Measurements from ENCODE around the gene LSAMP.

The LSAMP gene

GRCh38 chr3:116164039-116164438 lies 281.2 kb downstream of the LSAMP start:
- DNase-seq (ENCODE audit: low spot score), result no peak

GRCh38 chr3:116161575-116162525 lies 283.4 kb downstream of the LSAMP start:
- DNase-seq (ENCODE audit: low spot score), result no peak

- no peak for DNase-seq (ENCODE audit: low spot score)
Observed at GRCh38 chr3:116160594-116160993, 284.7 kb downstream of the LSAMP start.

GRCh38 chr3:116155841-116156240 lies 289.4 kb downstream of the LSAMP start:
- no peak for DNase-seq (ENCODE audit: low spot score)

GRCh38 chr3:116154389-116154788 lies 290.9 kb downstream of the LSAMP start:
- DNase-seq (ENCODE audit: low spot score), result no peak

- no peak for DNase-seq (ENCODE audit: low spot score)
Observed at GRCh38 chr3:116153174-116153573, 292.1 kb downstream of the LSAMP start.

- no peak for DNase-seq (ENCODE audit: low spot score)
Observed at GRCh38 chr3:116150655-116151167, 294.6 kb downstream of the LSAMP start.

- no peak for DNase-seq (ENCODE audit: low spot score)
Observed at GRCh38 chr3:116148881-116149851, 296.1 kb downstream of the LSAMP start.

- DNase-seq (ENCODE audit: low spot score), result no peak
Observed at GRCh38 chr3:116145613-116146012, 299.7 kb downstream of the LSAMP start.

GRCh38 chr3:116141724-116142123 lies 303.6 kb downstream of the LSAMP start:
- DNase-seq (ENCODE audit: low spot score), result no peak

- DNase-seq (ENCODE audit: low spot score), result no peak
Observed at GRCh38 chr3:116140100-116140689, 305.1 kb downstream of the LSAMP start.

GRCh38 chr3:116139641-116140040 lies 305.6 kb downstream of the LSAMP start:
- DNase-seq (ENCODE audit: low spot score), result no peak

GRCh38 chr3:116135457-116136085 lies 309.7 kb downstream of the LSAMP start:
- no peak for DNase-seq (ENCODE audit: low spot score)

GRCh38 chr3:116129187-116129946 lies 315.9 kb downstream of the LSAMP start:
- no peak for DNase-seq (ENCODE audit: low spot score)

- no peak for DNase-seq (ENCODE audit: low spot score)
Observed at GRCh38 chr3:116127464-116127863, 317.8 kb downstream of the LSAMP start.

- DNase-seq (ENCODE audit: low spot score), result no peak
Observed at GRCh38 chr3:116124166-116124565, 321.1 kb downstream of the LSAMP start.

- DNase-seq (ENCODE audit: low spot score), result no peak
Observed at GRCh38 chr3:116118475-116119169, 326.7 kb downstream of the LSAMP start.

- no peak for DNase-seq (ENCODE audit: low spot score)
Observed at GRCh38 chr3:116114586-116114985, 330.7 kb downstream of the LSAMP start.

GRCh38 chr3:116112696-116113095 lies 332.6 kb downstream of the LSAMP start:
- no peak for DNase-seq (ENCODE audit: low spot score)

GRCh38 chr3:116111765-116112164 lies 333.5 kb downstream of the LSAMP start:
- no peak for DNase-seq (ENCODE audit: low spot score)

Data from hematopoietic multipotent progenitor cell treated with erythropoietin and hydrocortisone succinate and interleukin-3 and kit ligand, for 17 days (in vitro differentiated cells).